ENCODE results near the gene SLC9A4. TPM values are rescaled to one million over a fixed set of nuclear protein-coding genes. Genes with fewer than 3 reads are reported as not detected.

The SLC9A4 gene
- total RNA-seq, 1 donor from 2014 or later: 2.2 TPM

DNA sequence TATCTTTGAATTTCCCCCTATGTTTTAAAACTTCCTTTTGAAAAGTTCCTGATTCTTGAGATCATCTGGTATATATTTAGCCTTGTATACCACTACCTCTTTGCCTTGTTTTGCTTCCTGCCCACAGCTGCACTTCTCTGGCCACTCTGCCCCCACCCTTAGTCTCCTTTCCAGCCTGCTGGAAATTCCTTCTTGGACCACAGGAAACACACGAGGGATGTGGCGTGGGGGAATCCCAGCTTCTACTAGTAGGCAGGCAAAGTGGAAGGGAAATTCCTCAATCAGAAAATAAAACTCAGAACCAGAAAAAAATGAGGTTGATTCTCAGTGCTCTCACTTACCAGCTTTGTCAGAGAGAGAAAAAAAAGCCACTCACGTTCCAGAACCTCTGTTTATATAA is 36.7 kb upstream of the SLC9A4 start:
- no peak overlapping the region for H3K4me3 ChIP-seq (ENCODE audit: low read depth, low read length)
- TF ChIP-seq, protein P1, sequence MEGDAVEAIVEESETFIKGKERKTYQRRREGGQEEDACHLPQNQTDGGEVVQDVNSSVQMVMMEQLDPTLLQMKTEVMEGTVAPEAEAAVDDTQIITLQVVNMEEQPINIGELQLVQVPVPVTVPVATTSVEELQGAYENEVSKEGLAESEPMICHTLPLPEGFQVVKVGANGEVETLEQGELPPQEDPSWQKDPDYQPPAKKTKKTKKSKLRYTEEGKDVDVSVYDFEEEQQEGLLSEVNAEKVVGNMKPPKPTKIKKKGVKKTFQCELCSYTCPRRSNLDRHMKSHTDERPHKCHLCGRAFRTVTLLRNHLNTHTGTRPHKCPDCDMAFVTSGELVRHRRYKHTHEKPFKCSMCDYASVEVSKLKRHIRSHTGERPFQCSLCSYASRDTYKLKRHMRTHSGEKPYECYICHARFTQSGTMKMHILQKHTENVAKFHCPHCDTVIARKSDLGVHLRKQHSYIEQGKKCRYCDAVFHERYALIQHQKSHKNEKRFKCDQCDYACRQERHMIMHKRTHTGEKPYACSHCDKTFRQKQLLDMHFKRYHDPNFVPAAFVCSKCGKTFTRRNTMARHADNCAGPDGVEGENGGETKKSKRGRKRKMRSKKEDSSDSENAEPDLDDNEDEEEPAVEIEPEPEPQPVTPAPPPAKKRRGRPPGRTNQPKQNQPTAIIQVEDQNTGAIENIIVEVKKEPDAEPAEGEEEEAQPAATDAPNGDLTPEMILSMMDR (IDR thresholded peaks at IDR 0.05; ENCODE audit: insufficient read depth, low read length, poor library complexity, severe bottlenecking): no peak
- DNase-seq (ENCODE audit: low read depth): peak; percentile 61
- H3K27me3 ChIP-seq (ENCODE audit: control insufficient read depth, insufficient read depth, low read length): no peaks in the 10 kb centered on the region
- no peaks in the 10 kb centered on the region for H3K36me3 ChIP-seq (ENCODE audit: control insufficient read depth, insufficient read depth, low read length)

DNA sequence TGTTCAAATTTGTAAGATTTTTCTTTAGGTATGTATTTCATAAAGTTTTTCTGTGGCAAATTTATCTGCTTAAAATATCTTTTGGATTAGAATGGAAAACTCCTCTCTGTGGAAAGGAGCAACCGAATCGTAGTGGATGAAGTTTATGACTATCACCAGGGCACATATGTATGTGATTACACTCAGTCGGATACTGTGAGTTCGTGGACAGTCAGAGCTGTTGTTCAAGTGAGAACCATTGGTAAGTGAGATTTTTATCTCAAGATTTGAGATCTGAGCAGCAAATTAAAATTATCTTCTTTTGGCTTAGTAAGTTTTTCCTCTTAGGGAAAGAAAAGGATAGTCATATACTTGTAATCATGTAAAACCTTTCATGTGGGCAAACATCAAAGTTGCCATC is 35.9 kb upstream of the SLC9A4 start:
- no peak for DNase-seq (ENCODE audit: low read depth)
- TF ChIP-seq, protein P1 (IDR thresholded peaks at IDR 0.05; ENCODE audit: insufficient read depth, low read length, poor library complexity, severe bottlenecking): no peak
- H3K4me3 ChIP-seq (ENCODE audit: low read depth, low read length): no peak overlapping the region
- H3K36me3 ChIP-seq (ENCODE audit: control insufficient read depth, insufficient read depth, low read length): no peaks in the 10 kb centered on the region
- no peaks in the 10 kb centered on the region for H3K27me3 ChIP-seq (ENCODE audit: control insufficient read depth, insufficient read depth, low read length)

DNA sequence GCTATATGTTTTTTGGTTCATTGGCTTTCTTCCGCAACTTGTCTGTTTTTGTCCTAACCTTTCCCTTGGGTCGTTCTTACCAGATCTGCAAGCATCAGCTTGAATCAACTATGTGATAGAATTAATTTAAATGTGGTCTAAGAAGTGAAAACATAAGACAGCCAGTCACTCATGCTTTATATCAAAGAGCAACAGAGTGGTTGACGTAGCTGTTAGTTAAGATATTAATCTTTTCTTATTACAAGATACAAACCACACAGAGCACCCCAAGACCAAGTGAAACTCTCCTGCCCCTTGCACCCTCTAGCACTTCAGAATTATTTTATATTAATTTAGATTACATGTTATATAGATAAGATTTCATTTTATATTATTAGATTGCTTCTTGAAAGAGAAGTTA is 34.9 kb upstream of the SLC9A4 start:
- TF ChIP-seq, protein P1 (IDR thresholded peaks at IDR 0.05; ENCODE audit: insufficient read depth, low read length, poor library complexity, severe bottlenecking): no peak
- H3K36me3 ChIP-seq (ENCODE audit: control insufficient read depth, insufficient read depth, low read length): no peaks in the 10 kb centered on the region
- H3K27me3 ChIP-seq (ENCODE audit: control insufficient read depth, insufficient read depth, low read length): no peaks in the 10 kb centered on the region
- DNase-seq (ENCODE audit: low read depth): no peak
- H3K4me3 ChIP-seq (ENCODE audit: low read depth, low read length): no peak overlapping the region

DNA sequence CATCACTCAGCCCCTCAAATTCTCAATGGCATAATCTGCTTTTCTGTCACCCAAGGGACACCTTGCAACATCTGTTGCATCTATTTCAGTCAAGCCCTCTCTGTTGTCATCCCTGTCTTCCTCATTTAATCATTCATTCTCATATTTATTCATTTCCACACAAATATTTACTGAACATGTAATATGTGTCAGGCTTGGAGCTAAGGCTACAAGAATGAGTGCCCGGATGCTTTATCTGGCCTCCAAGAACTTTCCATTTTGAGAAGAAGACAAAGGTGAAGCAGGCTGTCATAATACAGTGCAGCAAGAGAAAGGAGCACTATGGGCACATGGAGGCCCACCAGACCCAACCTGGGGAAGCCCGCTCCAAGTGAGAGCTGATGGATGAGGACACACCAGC is 34.4 kb upstream of the SLC9A4 start:
- TF ChIP-seq, protein P1 (IDR thresholded peaks at IDR 0.05; ENCODE audit: insufficient read depth, low read length, poor library complexity, severe bottlenecking): no peak
- Histone ChIP-seq H3K27me3 (ENCODE audit: control insufficient read depth, insufficient read depth, low read length) (no peaks in the 10 kb centered on the region), H3K4me3 (ENCODE audit: low read depth, low read length) (no peak overlapping the region), H3K36me3 (ENCODE audit: control insufficient read depth, insufficient read depth, low read length) (no peaks in the 10 kb centered on the region)
- DNase-seq (ENCODE audit: low read depth): no peak

DNA sequence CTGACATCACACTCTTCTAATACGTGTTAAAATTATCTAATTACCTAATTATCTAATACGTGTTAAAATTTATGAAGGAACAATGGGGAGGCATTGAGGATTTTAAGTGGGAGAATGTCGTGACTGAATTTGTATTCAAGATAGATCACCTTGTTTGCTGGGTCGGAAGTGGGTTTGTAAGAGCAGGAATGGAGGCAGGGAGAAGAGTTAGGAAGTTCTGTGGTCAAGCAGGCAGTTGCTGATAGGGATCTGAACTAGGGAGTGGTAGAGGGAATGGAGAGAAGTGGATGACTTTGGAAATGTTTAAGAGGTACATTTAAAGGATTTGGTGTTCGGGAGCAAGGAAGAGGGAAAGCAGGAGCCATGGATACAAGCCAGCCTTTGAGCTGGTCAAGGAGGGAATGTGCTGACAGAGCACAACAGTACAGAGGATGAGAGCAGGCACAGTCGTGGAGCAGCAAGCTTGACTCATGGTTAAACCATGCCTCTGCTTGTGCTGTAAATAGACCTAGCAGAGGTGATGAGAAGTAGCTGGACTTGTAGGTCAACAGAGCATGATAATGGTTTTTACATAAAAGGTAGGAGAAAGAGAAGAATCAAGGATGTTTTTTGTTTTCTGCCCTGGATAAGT is 33.8 kb upstream of the SLC9A4 start:
- H3K27me3 ChIP-seq (ENCODE audit: control insufficient read depth, insufficient read depth, low read length): no peaks in the 10 kb centered on the region
- H3K4me3 ChIP-seq (ENCODE audit: low read depth, low read length): no peak overlapping the region
- no peaks in the 10 kb centered on the region for H3K36me3 ChIP-seq (ENCODE audit: control insufficient read depth, insufficient read depth, low read length)
- TF ChIP-seq, protein P1 (IDR thresholded peaks at IDR 0.05; ENCODE audit: insufficient read depth, low read length, poor library complexity, severe bottlenecking): no peak
- peak; percentile 82 for DNase-seq (ENCODE audit: low read depth)
